MG63 (cell line): ENCODE data around the gene SETBP1. TPM values are rescaled to one million over a fixed set of nuclear protein-coding genes. Genes with fewer than 3 reads are reported as not detected.

Source experiments
- DNase-seq: peaks from one replicate; pipeline ENCODE4 v3.0.0-alpha.2; 2020
- H3K27me3 ChIP-seq: fragments of 250-450 bp; sonication (Bioruptor Pico); 2 replicates; pipeline ENCODE4 v1.5.1; 2020; ENCODE audit warnings: mild to moderate bottlenecking, moderate library complexity
- H3K36me3 ChIP-seq: fragments of 250-450 bp; sonication (Bioruptor Pico); 2 replicates; pipeline ENCODE4 v1.5.1; 2020; ENCODE audit warnings: mild to moderate bottlenecking, moderate library complexity
- H3K4me3 ChIP-seq: fragments of 250-450 bp; sonication (Bioruptor Pico); 2 replicates; pipeline ENCODE4 v1.5.1; 2020; ENCODE audit warnings: mild to moderate bottlenecking, moderate library complexity
- H3K9me3 ChIP-seq: fragments of 250-450 bp; sonication (Bioruptor Pico); 2 replicates; pipeline ENCODE4 v1.5.1; 2020; ENCODE audit warnings: mild to moderate bottlenecking, moderate library complexity
- total RNA-seq: library from RNA; depleted of rRNA; stranded (reverse); fragments of >200 nt; shearing (Covaris generic); gene quantifications from 2 replicates; pipeline ENCODE4 v1.2.3, GENCODE V29; 2014; ENCODE audit warnings: low replicate concordance

The SETBP1 gene
- total RNA-seq, 1 experiment from 2014 or later: not detected

GRCh38 chr18:44821924-44822323 lies 141.2 kb downstream of the SETBP1 start:
- H3K27me3 ChIP-seq: no peaks in the 10 kb centered on the region
- no peak overlapping the region for H3K4me3 ChIP-seq
- DNase-seq: no peak
- no peaks in the 10 kb centered on the region; the same call in 1 of the 2 replicates for H3K9me3 ChIP-seq
- H3K36me3 ChIP-seq: no peaks in the 10 kb centered on the region

- Histone ChIP-seq H3K4me3 (no peak overlapping the region), H3K9me3 (no peaks in the 10 kb centered on the region; the same call in 1 of the 2 replicates), H3K36me3 (no peaks in the 10 kb centered on the region), H3K27me3 (no peaks in the 10 kb centered on the region)
- DNase-seq: no peak
Measured at GRCh38 chr18:44823286-44823685, 142.6 kb downstream of the SETBP1 start.

- no peak overlapping the region for H3K4me3 ChIP-seq
- H3K9me3 ChIP-seq: no peaks in the 10 kb centered on the region; the same call in 1 of the 2 replicates
- H3K36me3 ChIP-seq: no peaks in the 10 kb centered on the region
- H3K27me3 ChIP-seq: no peaks in the 10 kb centered on the region
- DNase-seq: peak; percentile 68
Measured at GRCh38 chr18:44823782-44824181, 143.1 kb downstream of the SETBP1 start.

- Histone ChIP-seq H3K36me3 (no peaks in the 10 kb centered on the region), H3K9me3 (no peaks in the 10 kb centered on the region; the same call in 1 of the 2 replicates), H3K27me3 (no peaks in the 10 kb centered on the region), H3K4me3 (no peak overlapping the region)
- DNase-seq: no peak
Measured at GRCh38 chr18:44824884-44825283, 144.2 kb downstream of the SETBP1 start.

GRCh38 chr18:44826418-44827259 lies 146.0 kb downstream of the SETBP1 start:
- Histone ChIP-seq H3K9me3 (no peaks in the 10 kb centered on the region), H3K4me3 (no peak overlapping the region)

GRCh38 chr18:44828080-44828479 lies 147.4 kb downstream of the SETBP1 start:
- Histone ChIP-seq H3K27me3 (no peaks in the 10 kb centered on the region), H3K4me3 (no peak overlapping the region), H3K9me3 (no peaks in the 10 kb centered on the region), H3K36me3 (no peaks in the 10 kb centered on the region)
- DNase-seq: no peak

More at GRCh38 chr18:44826418-44827259, 146.0 kb downstream of the SETBP1 start:
- peak; percentile 67 for DNase-seq
- no peaks in the 10 kb centered on the region for H3K27me3 ChIP-seq
- H3K36me3 ChIP-seq: no peaks in the 10 kb centered on the region

GRCh38 chr18:44830581-44830980 lies 149.9 kb downstream of the SETBP1 start:
- Histone ChIP-seq H3K4me3 (no peak overlapping the region), H3K9me3 (no peaks in the 10 kb centered on the region), H3K27me3 (no peaks in the 10 kb centered on the region), H3K36me3 (no peaks in the 10 kb centered on the region)
- no peak for DNase-seq

GRCh38 chr18:44833786-44834185 lies 153.1 kb downstream of the SETBP1 start:
- Histone ChIP-seq H3K9me3 (no peaks in the 10 kb centered on the region), H3K4me3 (no peak overlapping the region), H3K27me3 (no peaks in the 10 kb centered on the region), H3K36me3 (no peaks in the 10 kb centered on the region)
- DNase-seq: no peak

GRCh38 chr18:44834867-44835469 lies 154.3 kb downstream of the SETBP1 start:
- Histone ChIP-seq H3K9me3 (no peaks in the 10 kb centered on the region), H3K4me3 (no peak overlapping the region)

GRCh38 chr18:44835703-44836102 lies 155.0 kb downstream of the SETBP1 start:
- Histone ChIP-seq H3K27me3 (no peaks in the 10 kb centered on the region), H3K4me3 (no peak overlapping the region), H3K36me3 (no peaks in the 10 kb centered on the region), H3K9me3 (no peaks in the 10 kb centered on the region)
- DNase-seq: no peak

More at GRCh38 chr18:44834867-44835469, 154.3 kb downstream of the SETBP1 start:
- no peak for DNase-seq
- Histone ChIP-seq H3K36me3 (no peaks in the 10 kb centered on the region), H3K27me3 (no peaks in the 10 kb centered on the region)

GRCh38 chr18:44836263-44836662 lies 155.6 kb downstream of the SETBP1 start:
- no peaks in the 10 kb centered on the region for H3K27me3 ChIP-seq
- DNase-seq: no peak
- no peaks in the 10 kb centered on the region for H3K9me3 ChIP-seq
- no peak overlapping the region for H3K4me3 ChIP-seq
- no peaks in the 10 kb centered on the region for H3K36me3 ChIP-seq

- DNase-seq: no peak
- H3K27me3 ChIP-seq: no peaks in the 10 kb centered on the region
- no peak overlapping the region for H3K4me3 ChIP-seq
- no peaks in the 10 kb centered on the region for H3K9me3 ChIP-seq
- H3K36me3 ChIP-seq: no peaks in the 10 kb centered on the region
Measured at GRCh38 chr18:44837482-44838180, 156.9 kb downstream of the SETBP1 start.

GRCh38 chr18:44838971-44839666 lies 158.4 kb downstream of the SETBP1 start:
- no peak for DNase-seq
- Histone ChIP-seq H3K36me3 (no peaks in the 10 kb centered on the region), H3K4me3 (no peak overlapping the region), H3K27me3 (no peaks in the 10 kb centered on the region), H3K9me3 (no peaks in the 10 kb centered on the region)

- DNase-seq: no peak
- Histone ChIP-seq H3K4me3 (no peak overlapping the region), H3K36me3 (no peaks in the 10 kb centered on the region), H3K27me3 (no peaks in the 10 kb centered on the region), H3K9me3 (no peaks in the 10 kb centered on the region)
Measured at GRCh38 chr18:44840058-44840790, 159.5 kb downstream of the SETBP1 start.

- Histone ChIP-seq H3K9me3 (no peaks in the 10 kb centered on the region), H3K36me3 (no peaks in the 10 kb centered on the region), H3K27me3 (no peaks in the 10 kb centered on the region), H3K4me3 (no peak overlapping the region)
- DNase-seq: no peak
Measured at GRCh38 chr18:44841221-44841620, 160.5 kb downstream of the SETBP1 start.
